Fibroblast of upper back skin (primary cell): ENCODE results near the gene PLEKHG5.

Experiments
- DNase-seq: peaks from one replicate; pipeline ENCODE4 v3.0.0-alpha.2; 2013

The PLEKHG5 gene

GRCh38 chr1:6475381-6476133, 15.9 kb downstream of the PLEKHG5 start:
- no peak for DNase-seq

- DNase-seq: no peak
Observed at GRCh38 chr1:6474815-6475282, 16.6 kb downstream of the PLEKHG5 start.

GRCh38 chr1:6473974-6474814, 17.3 kb downstream of the PLEKHG5 start:
- no peak for DNase-seq

- DNase-seq: no peak
Observed at GRCh38 chr1:6473156-6473555, 18.3 kb downstream of the PLEKHG5 start.

- DNase-seq: no peak
Observed at GRCh38 chr1:6472391-6472790, 19.1 kb downstream of the PLEKHG5 start.

GRCh38 chr1:6471970-6472368, 19.5 kb downstream of the PLEKHG5 start:
- DNase-seq: no peak

- no peak for DNase-seq
Observed at GRCh38 chr1:6471086-6471969, 20.1 kb downstream of the PLEKHG5 start.

GRCh38 chr1:6470132-6471085, 21.1 kb downstream of the PLEKHG5 start:
- no peak for DNase-seq

- no peak for DNase-seq
Observed at GRCh38 chr1:6468729-6469461, 22.6 kb downstream of the PLEKHG5 start.

- DNase-seq: no peak
Observed at GRCh38 chr1:6467744-6468688, 23.5 kb downstream of the PLEKHG5 start.

GRCh38 chr1:6467224-6467623, 24.2 kb downstream of the PLEKHG5 start:
- no peak for DNase-seq

- no peak for DNase-seq
Observed at GRCh38 chr1:6466751-6467150, 24.7 kb downstream of the PLEKHG5 start.

GRCh38 chr1:6466023-6466422, 25.4 kb downstream of the PLEKHG5 start, which contains the start of gene TNFRSF25:
Gene TNFRSF25 (minus strand): TSS chr1:6466173. CDS start chr1:6466107, 66 bp downstream.
- no peak for DNase-seq

- no peak for DNase-seq
Observed at GRCh38 chr1:6465461-6466005, 25.9 kb downstream of the PLEKHG5 start.

- DNase-seq: no peak
Observed at GRCh38 chr1:6464915-6465314, 26.6 kb downstream of the PLEKHG5 start.

- no peak for DNase-seq
Observed at GRCh38 chr1:6464514-6464836, 27.0 kb downstream of the PLEKHG5 start.

GRCh38 chr1:6463120-6463412, 28.4 kb downstream of the PLEKHG5 start:
- no peak for DNase-seq

- DNase-seq: no peak
Observed at GRCh38 chr1:6462412-6463119, 28.9 kb downstream of the PLEKHG5 start.
